Motor neuron (in vitro differentiated cells): Measurements from ENCODE around the gene VSIG2. TPM values are rescaled to one million over a fixed set of nuclear protein-coding genes. Genes with fewer than 3 reads are reported as not detected.

Source experiments
- ATAC-seq, 8 experiments: fragments of 200-7000 bp; cut with Tn5 transposase; replicated peaks in 6 of 8; 2 replicates each; pipeline ENCODE4 v1.8.0; 2021; ENCODE audit warnings: mild to moderate bottlenecking in 8 of 8, moderate library complexity in 8 of 8
- H3K27ac ChIP-seq, 2 donors: fragments of 250-450 bp; sonication (Bioruptor Pico); 2 replicates each; pipeline ENCODE4 v1.9.0; 2021; ENCODE audit warnings: antibody characterized with exemption in 2 of 2, mild to moderate bottlenecking in 2 of 2, moderate library complexity in 1 of 2
- H3K4me1 ChIP-seq, 2 donors: fragments of 250-450 bp; sonication (Bioruptor Pico); replicated peaks in 1 of 2; 2 replicates each; pipeline ENCODE4 v1.6.1; 2021; ENCODE audit warnings: antibody characterized with exemption in 2 of 2, mild to moderate bottlenecking in 2 of 2, moderate library complexity in 1 of 2
- H3K4me3 ChIP-seq, 5 donors: fragments of 250-450 bp; sonication (Bioruptor Pico); 2 replicates each; pipeline ENCODE4 v1.9.0; 2021; ENCODE audit warnings: antibody characterized with exemption in 5 of 5, mild to moderate bottlenecking in 5 of 5, moderate library complexity in 4 of 5
- WGBS, 10 experiments: fragments of 450-650 bp; shearing (Covaris generic); methylation state at CpG; one replicate each; pipeline ENCODE4 v1.0.0; 2022; 5-methylcytosine and 5-hydroxymethylcytosine counted together
- in situ Hi-C, 9 experiments: fragments of 400-800 bp; cut with MboI; loops; one replicate each; pipeline ENCODE4 v1.15.0; 2021; ENCODE audit warnings: low sequenced_read_pairs in 9 of 9, low pct_unique_long_range_greater_than_20kb in 2 of 9; ENCODE audit not compliant: unreplicated experiment in 9 of 9
- total RNA-seq, 8 experiments: library from RNA; unstranded; fragments of 300-600 nt; gene quantifications; 2 replicates each; pipeline versions ENCODE4 v1.2.3 to v1.2.4, GENCODE V29; 2022

Gene VSIG2
- total RNA-seq = 1 to 10 TPM in 2 of 8 experiments, under 1 TPM in 3, not detected in 3; 0.17 to 2.0 (median 0.90) TPM

GRCh38 chr11:124751741-124752470 lies at the start of gene VSIG2:
Gene VSIG2, minus strand, starts transcription at chr11:124752255. Its CDS starts 118 bp downstream, at chr11:124752137.
- no peak within 1 kb of the TSS for H3K4me3 ChIP-seq
- in situ Hi-C loops = loop anchor here in 7 of 9 experiments (25.0 kb wide), 2 partner anchors 90 to 340 kb away; partner anchors contain the start of genes SIAE (in 6 of the 7), SPA17 (in 6 of the 7) and OR8B4 (in 2 of the 7)
- WGBS, 10 experiments = 16 to 20% (median 20%) methylated on average over 2 to 6 of the region's 42 CpGs; no CpG with 5 or more reads in 6 of the 10 experiments

DNA sequence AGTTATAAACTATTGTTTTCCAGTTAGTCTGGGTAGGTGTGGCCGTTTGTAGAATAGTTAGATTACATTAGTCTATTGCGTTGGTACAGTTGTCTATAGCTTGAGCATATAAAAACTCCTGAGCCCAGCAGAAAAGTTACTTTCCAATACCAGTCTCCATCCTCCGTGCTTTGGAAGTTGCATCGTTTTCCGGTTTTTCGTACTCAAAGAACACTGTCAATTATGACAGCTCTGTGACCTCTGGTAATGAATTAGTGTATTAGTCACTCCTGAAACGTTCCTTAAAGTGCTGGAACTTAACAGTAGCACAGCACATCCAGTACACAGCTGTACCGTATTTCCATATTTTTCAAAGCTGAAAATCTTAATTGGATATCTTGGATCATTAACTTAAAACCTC lies 49.0 kb upstream of the VSIG2 start:
- Histone ChIP-seq H3K27ac (peak overlapping the region; percentile 99), H3K4me1 (peaks cover 17 to 20% of the 10 kb centered on the region in 2 donors), H3K4me3 (peak overlapping the region; percentile 68 to 98 (median 86))
- ATAC-seq = peak in 3 of 8 experiments; percentile 2 to 9 (median 5)
- in situ Hi-C loops = no loop called here
- WGBS, 10 experiments = 0 to 55% (median 10%) methylated on average over 1 to 8 of the region's 8 CpGs; no CpG with 5 or more reads in 1 of the 10 experiments

More at GRCh38 chr11:124751741-124752470, at the start of gene VSIG2:
- H3K27ac ChIP-seq = no peak within 1 kb of the TSS
- peak in 1 of 8 experiments; percentile 3 for ATAC-seq
- H3K4me1 ChIP-seq = peaks cover 0 to 15% of the 10 kb centered on the region in 2 donors

GRCh38 chr11:124800226-124800929 lies 48.3 kb upstream of the VSIG2 start, which contains the start of gene MSANTD2:
Gene MSANTD2, minus strand, starts transcription at chr11:124800406. Its CDS starts 26 bp downstream, at chr11:124800380.
- 0 to 7% (median 0%) methylated on average over 1 to 6 of the region's 62 CpGs; no CpG with 5 or more reads in 4 of the 10 experiments for WGBS, 10 experiments
- Histone ChIP-seq H3K4me1 (peaks cover 17 to 20% of the 10 kb centered on the region in 2 donors), H3K4me3 (peak within 1 kb of the TSS; percentile 68 to 98 (median 86)), H3K27ac (peak within 1 kb of the TSS; percentile 99)
- ATAC-seq = peak; percentile 72 to 95 (median 93)
- in situ Hi-C loops = no loop called here

DNA sequence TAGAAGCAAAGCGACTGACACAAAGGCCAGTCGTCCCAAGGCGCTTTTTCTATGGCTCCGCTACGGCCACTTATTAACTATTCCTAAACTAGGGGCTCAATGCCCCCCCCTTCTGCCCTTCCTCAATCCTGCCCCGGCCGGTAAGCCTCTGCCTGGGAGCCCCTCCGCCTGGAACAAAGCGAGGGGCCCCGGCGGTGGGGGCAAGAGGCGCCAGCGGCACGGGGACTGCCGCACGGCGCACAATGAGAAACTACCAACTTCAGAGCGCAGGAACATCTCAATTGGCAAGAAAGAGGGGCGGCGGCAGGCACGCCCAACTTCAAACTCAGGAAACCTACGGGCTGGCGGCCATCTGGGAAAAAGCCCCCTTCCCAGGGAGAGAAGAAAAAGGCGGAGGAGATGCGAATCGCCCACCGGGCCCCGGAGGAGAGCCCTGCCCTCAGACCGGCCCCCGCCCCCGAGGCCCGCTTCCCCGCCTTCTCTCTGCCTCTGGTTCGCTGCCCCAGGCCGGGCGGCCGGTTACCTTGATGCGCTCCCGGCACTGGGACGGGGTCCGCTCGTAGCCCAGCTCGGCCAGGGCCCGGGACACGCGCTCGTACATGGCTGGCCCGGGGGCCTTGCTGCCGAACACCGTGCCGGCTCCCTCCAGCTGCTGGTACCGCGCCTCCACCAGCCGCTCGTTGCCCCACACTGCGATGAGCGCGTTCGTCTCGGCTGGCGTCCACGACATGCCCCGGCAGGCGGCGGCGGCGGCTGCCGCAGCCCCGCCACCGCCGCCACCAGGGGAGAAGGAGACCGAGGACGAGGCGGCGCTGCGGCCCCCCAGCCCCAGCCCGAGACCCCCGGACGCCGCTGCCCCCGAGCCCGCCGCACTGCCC lies 47.5 kb upstream of the VSIG2 start:
- peak; percentile 7 to 50 (median 40) for ATAC-seq
- H3K4me3 ChIP-seq = peak overlapping the region; percentile 68 to 98 (median 86)
- 0 to 29% (median 0%) methylated on average over 1 to 14 of the region's 83 CpGs; no CpG with 5 or more reads in 6 of the 10 experiments for WGBS, 10 experiments
- peaks cover 17 to 20% of the 10 kb centered on the region in 2 donors for H3K4me1 ChIP-seq
- in situ Hi-C loops = no loop called here
- H3K27ac ChIP-seq = peak overlapping the region; percentile 99

DNA sequence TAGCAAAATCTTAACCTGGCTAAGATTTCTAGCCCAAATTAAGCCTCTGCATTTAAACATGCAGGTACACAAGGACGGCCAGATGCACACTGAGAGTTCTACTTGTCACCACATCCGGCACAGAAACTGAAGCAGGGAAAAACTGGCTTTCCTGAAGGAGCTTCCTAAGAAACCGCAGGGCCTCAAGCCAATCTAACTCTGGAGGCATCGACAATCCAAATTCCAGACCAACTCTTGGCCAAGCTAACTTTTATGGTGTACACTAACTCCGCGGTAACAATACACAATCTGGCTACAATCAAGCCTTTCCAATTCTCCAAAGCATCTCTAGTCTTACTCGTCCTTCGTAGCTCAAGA lies 46.9 kb upstream of the VSIG2 start:
- peak overlapping the region; percentile 68 to 98 (median 86) for H3K4me3 ChIP-seq
- H3K27ac ChIP-seq = peak overlapping the region; percentile 99
- ATAC-seq = no peak
- H3K4me1 ChIP-seq = peaks cover 17 to 20% of the 10 kb centered on the region in 2 donors
- in situ Hi-C loops = no loop called here
- WGBS, 10 experiments = 0% methylated on average over 1 to 5 of the region's 8 CpGs

- no peak overlapping the region for H3K4me3 ChIP-seq
- H3K4me1 ChIP-seq = peaks cover 12 to 19% of the 10 kb centered on the region in 2 donors
- in situ Hi-C loops = no loop called here
- 20 to 100% (median 93%) methylated on average over 2 to 3 of the region's 3 CpGs; no CpG with 5 or more reads in 2 of the 10 experiments for WGBS, 10 experiments
- no peak overlapping the region for H3K27ac ChIP-seq
- ATAC-seq = no peak
Measured at GRCh38 chr11:124796312-124796711, 44.3 kb upstream of the VSIG2 start.

DNA sequence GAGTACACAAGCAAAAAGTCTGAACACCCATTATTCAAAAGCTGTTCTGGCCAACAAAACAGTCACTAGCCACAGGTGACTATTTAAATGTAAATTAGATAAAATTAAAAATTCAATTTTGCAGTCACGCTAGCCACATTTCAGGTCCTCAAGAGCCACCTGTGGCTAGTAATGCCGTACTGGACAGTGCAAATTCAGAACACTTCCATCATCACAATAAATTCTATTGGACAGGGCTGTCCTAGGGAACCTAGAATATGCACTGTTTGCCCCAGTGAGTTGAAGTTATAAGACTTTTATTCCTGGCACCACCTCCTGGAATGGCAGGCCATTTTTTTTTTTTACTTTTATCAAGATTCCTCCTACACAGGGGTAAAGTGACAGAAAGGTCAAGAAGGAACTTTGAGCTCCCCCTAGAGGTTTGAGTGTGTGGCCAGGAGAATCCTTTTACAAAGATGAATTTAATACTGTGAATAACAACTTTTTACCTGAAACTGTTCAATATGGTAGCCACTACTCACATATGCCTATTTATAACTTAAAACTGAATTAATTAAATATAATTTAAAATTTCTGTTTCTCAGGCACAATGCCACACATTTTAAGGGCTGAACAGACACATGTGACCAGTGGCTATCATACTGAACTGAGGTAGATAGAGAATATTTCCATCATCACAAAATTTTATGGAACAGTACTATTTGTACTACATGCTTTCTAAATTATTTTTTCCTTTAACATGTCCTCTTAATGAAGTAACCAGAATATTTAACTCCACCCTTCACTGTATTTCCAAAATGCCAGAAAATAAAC lies 41.6 kb upstream of the VSIG2 start:
- in situ Hi-C loops = no loop called here
- WGBS, 10 experiments = 33 to 64% (median 52%) methylated on average over 1 to 2 of the region's 2 CpGs; no CpG with 5 or more reads in 5 of the 10 experiments
- no peak overlapping the region for H3K4me3 ChIP-seq
- no peak overlapping the region for H3K27ac ChIP-seq
- peak in 6 of 8 experiments; percentile 20 to 77 (median 26) for ATAC-seq
- peaks cover 8 to 16% of the 10 kb centered on the region in 2 donors for H3K4me1 ChIP-seq

- 73 to 100% (median 97%) methylated on average over 2 to 4 of the region's 4 CpGs; no CpG with 5 or more reads in 2 of the 10 experiments for WGBS, 10 experiments
- Histone ChIP-seq H3K4me1 (no peaks in the 10 kb centered on the region), H3K4me3 (no peak overlapping the region), H3K27ac (no peak overlapping the region)
- in situ Hi-C loops = no loop called here
- peak in 2 of 8 experiments; percentile 3 to 10 for ATAC-seq
Measured at GRCh38 chr11:124791626-124792341, 39.7 kb upstream of the VSIG2 start.

DNA sequence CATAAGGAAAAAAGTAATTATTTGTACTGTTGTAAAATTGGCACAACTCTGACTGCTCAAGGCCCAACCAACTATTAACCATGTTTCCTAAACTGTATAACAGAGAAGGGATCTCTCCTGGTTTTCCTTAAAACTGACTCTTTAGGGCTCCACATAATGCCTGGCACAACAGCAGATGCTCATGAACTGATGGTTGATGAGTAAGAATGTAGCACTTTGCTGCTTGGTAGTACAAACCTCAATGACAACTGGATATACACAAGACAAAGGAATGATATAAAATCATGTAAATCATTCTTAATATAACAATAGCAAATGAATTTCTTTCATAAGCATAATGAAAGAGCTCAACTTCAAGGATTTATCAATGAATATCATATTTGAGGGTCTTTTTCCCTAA lies 36.5 kb upstream of the VSIG2 start:
- in situ Hi-C loops = no loop called here
- H3K27ac ChIP-seq = no peak overlapping the region
- H3K4me1 ChIP-seq = no peaks in the 10 kb centered on the region
- no peak for ATAC-seq
- H3K4me3 ChIP-seq = no peak overlapping the region

GRCh38 chr11:124784051-124784450 lies 32.0 kb upstream of the VSIG2 start:
- no peak overlapping the region for H3K27ac ChIP-seq
- in situ Hi-C loops = no loop called here

GRCh38 chr11:124783002-124783401 lies 30.9 kb upstream of the VSIG2 start:
- no peak for ATAC-seq
- Histone ChIP-seq H3K4me1 (no peaks in the 10 kb centered on the region), H3K27ac (no peak overlapping the region), H3K4me3 (no peak overlapping the region)
- in situ Hi-C loops = no loop called here
- WGBS, 10 experiments = 83 to 100% (median 100%) methylated on average over 1 to 4 of the region's 4 CpGs; no CpG with 5 or more reads in 1 of the 10 experiments

More at GRCh38 chr11:124784051-124784450, 32.0 kb upstream of the VSIG2 start:
- Histone ChIP-seq H3K4me1 (no peaks in the 10 kb centered on the region), H3K4me3 (no peak overlapping the region)
- ATAC-seq = no peak
- 100% methylated on average over 1 to 2 of the region's 2 CpGs; no CpG with 5 or more reads in 2 of the 10 experiments for WGBS, 10 experiments
